ENCODE data around the gene TNS2.

Gene TNS2

GRCh38 chr12:53068811-53069585 lies 19.1 kb downstream of the TNS2 start:
- DNase-seq, result no peak

- DNase-seq, result no peak
Measured at GRCh38 chr12:53069621-53070410, 20.0 kb downstream of the TNS2 start.

GRCh38 chr12:53070877-53071492 lies 21.1 kb downstream of the TNS2 start:
- DNase-seq, result no peak

GRCh38 chr12:53071591-53072551 lies 22.0 kb downstream of the TNS2 start:
- no peak for DNase-seq

- DNase-seq, result no peak
Measured at GRCh38 chr12:53073881-53074280, 24.0 kb downstream of the TNS2 start.

- no peak for DNase-seq
Measured at GRCh38 chr12:53074283-53074998, 24.6 kb downstream of the TNS2 start.

GRCh38 chr12:53074999-53075370 lies 25.1 kb downstream of the TNS2 start:
- no peak for DNase-seq

- DNase-seq, result no peak
Measured at GRCh38 chr12:53076461-53076860, 26.6 kb downstream of the TNS2 start.

- no peak for DNase-seq
Measured at GRCh38 chr12:53077030-53077429, 27.2 kb downstream of the TNS2 start.

- no peak for DNase-seq
Measured at GRCh38 chr12:53078425-53079225, 28.8 kb downstream of the TNS2 start.

GRCh38 chr12:53079226-53080117 lies 29.6 kb downstream of the TNS2 start, which contains the start of gene SPRYD3:
TSS of gene SPRYD3 (minus strand) at chr12:53079390. CDS start at chr12:53079333, 57 bp downstream.
- DNase-seq, result peak; percentile 96

GRCh38 chr12:53082637-53083175 lies 32.8 kb downstream of the TNS2 start:
- no peak for DNase-seq

- no peak for DNase-seq
Measured at GRCh38 chr12:53086361-53086760, 36.5 kb downstream of the TNS2 start.

- no peak for DNase-seq
Measured at GRCh38 chr12:53090105-53090504, 40.2 kb downstream of the TNS2 start.

GRCh38 chr12:53090554-53090953 lies 40.7 kb downstream of the TNS2 start:
- DNase-seq, result no peak

- DNase-seq, result no peak
Measured at GRCh38 chr12:53091756-53092155, 41.9 kb downstream of the TNS2 start.

GRCh38 chr12:53093777-53094393 lies 44.0 kb downstream of the TNS2 start:
- no peak for DNase-seq

- no peak for DNase-seq
Measured at GRCh38 chr12:53094394-53094787, 44.5 kb downstream of the TNS2 start.

Data from DMS153 (cell line).